Endometrial microvascular endothelial cells (primary cell): ENCODE data around the gene ARID3A. TPM values are rescaled to one million over a fixed set of nuclear protein-coding genes. Genes with fewer than 3 reads are reported as not detected.

ENCODE experiments used
- in situ Hi-C: cut with HindIII; loops from 2 replicates; pipeline ENCODE4 v1.10.0; 2017; ENCODE audit warnings: low sequenced_read_pairs, low pct_unique_long_range_greater_than_20kb; ENCODE audit errors: inconsistent ontology term
- total RNA-seq: library from RNA; depleted of rRNA; stranded (reverse); fragments of >200 nt; gene quantifications from one replicate; pipeline ENCODE4 v1.2.3, GENCODE V29; 2015; ENCODE audit errors: inconsistent ontology term

The ARID3A gene
- total RNA-seq, 1 donor from 2014 or later: 9.1 TPM

GRCh38 chr19:904545-904944, 21.3 kb upstream of the ARID3A start:
- in situ Hi-C loops: no loop called here

GRCh38 chr19:906480-906879, 19.4 kb upstream of the ARID3A start:
- in situ Hi-C loops: no loop called here

GRCh38 chr19:907183-907853, 18.5 kb upstream of the ARID3A start:
- in situ Hi-C loops: no loop called here

GRCh38 chr19:911197-912033, 14.4 kb upstream of the ARID3A start:
- in situ Hi-C loops: no loop called here

GRCh38 chr19:912181-913079, 13.4 kb upstream of the ARID3A start:
- in situ Hi-C loops: no loop called here

GRCh38 chr19:913080-913748, 12.6 kb upstream of the ARID3A start, which contains the start of gene R3HDM4:
Gene R3HDM4 (minus strand): TSS chr19:913219. CDS start chr19:913157, 62 bp downstream.
- in situ Hi-C loops: no loop called here

GRCh38 chr19:916645-917322, 9.1 kb upstream of the ARID3A start:
- in situ Hi-C loops: no loop called here

GRCh38 chr19:917323-918151, 8.3 kb upstream of the ARID3A start, which contains the start of gene KISS1R:
Gene KISS1R (plus strand): TSS chr19:917333. CDS start chr19:917503, 170 bp downstream.
- in situ Hi-C loops: no loop called here

- in situ Hi-C loops: no loop called here
These were observed 7.7 kb upstream of the ARID3A start for GRCh38 chr19:918152-918437.

- in situ Hi-C loops: no loop called here
These were observed 7.2 kb upstream of the ARID3A start for GRCh38 chr19:918481-919198.

- in situ Hi-C loops: no loop called here
These were observed 6.4 kb upstream of the ARID3A start for GRCh38 chr19:919199-920050.

- in situ Hi-C loops: no loop called here
These were observed 5.6 kb upstream of the ARID3A start for GRCh38 chr19:920051-920864.

- in situ Hi-C loops: no loop called here
These were observed 1.2 kb upstream of the ARID3A start for GRCh38 chr19:924553-925086.

GRCh38 chr19:925087-925525, 729 bp upstream of the ARID3A start:
- in situ Hi-C loops: no loop called here

- in situ Hi-C loops: no loop called here
These were observed 421 bp downstream of the ARID3A start for GRCh38 chr19:926323-926588.
